ENCODE data around the gene BLID.
A peak's percentile ranks its signal among the peaks of the same experiment; 100 is the strongest.

BLID gene

DNA sequence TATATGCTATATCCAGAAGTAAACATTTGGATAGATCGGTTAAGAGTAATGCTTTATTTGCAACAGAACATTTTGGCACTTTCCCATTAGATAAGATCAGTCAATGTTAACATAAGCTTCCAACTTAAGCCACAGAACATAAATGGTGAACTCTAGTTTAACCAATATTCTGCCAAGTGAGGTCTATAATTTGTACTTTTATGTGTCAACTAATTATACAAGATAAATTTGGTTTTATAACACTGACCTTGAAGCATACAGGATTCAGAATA, 23.5 kb upstream of the BLID start:
- no peak for DNase-seq (ENCODE audit: low spot score)

GRCh38 chr11:122138744-122139594, 23.0 kb upstream of the BLID start:
- no peak for DNase-seq (ENCODE audit: low spot score)

DNA sequence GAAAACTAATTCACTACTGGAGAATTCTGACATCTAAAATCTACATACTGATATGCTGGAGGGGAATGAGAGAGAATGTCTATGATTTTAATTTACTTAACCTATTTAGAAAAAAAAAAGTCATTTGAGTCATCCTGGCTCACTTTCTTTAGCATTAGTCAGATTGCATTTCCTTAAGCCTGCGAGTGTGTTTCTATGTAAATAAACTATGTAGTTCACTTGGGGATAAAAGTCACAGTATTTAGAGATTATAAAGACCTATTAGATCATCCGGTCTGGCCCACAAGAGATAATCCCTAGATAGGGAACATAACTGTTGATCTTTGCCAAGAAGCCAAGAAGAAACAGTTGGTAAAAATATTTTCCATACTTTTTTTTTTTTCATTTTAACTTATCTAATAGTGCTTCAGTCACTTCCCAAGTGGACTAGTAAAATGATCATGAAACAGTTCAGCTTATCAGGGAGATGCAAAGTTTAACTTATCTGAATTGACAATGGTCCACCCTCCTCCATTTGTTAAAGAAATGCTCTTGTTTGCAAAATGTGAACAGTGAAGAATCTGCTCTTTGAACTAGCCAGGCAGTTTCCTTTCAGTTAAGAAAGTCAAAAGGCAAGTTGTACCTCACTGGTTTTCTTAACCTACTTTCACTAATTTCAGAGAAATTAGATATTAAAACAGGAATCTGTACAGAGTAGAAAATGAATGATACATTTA, 21.2 kb upstream of the BLID start:
- DNase-seq (ENCODE audit: low spot score) = peak; percentile 59

GRCh38 chr11:122131126-122131525, 15.1 kb upstream of the BLID start:
- no peak for DNase-seq (ENCODE audit: low spot score)

- DNase-seq (ENCODE audit: low spot score) = no peak
Observed at GRCh38 chr11:122128146-122128545, 12.1 kb upstream of the BLID start.

- DNase-seq (ENCODE audit: low spot score) = no peak
Observed at GRCh38 chr11:122127020-122127419, 11.0 kb upstream of the BLID start.

DNA sequence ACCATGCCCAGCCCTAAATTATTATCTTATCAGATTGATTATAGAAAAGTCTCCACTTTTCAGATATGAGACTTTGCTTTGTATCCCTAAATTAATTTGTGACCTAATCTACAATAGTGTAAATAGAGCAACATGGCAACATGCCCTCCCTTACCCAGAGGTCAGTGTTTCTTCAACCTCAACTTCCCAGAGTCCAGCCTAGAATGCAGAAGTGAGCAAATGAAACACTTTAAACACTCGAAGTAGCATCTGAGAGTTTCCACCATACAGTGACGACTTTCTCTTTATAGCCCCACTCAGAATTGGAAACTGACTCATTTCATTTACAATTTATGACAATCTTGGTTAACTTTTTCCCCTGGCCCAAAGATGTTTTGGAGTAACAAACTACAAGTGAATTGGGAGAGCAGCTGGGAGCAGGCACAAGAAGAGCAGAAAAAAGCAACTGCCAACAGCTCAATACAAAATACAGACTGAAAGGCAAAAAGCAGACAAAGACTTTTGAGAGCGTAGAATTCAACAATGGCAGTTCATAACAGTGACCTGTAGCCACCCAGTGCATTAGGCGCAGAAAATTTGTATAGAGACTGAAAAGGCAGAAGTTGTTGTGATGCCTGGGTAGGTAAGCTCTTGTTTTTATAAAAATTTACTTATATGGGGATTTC, 10.1 kb upstream of the BLID start:
- no peak for DNase-seq (ENCODE audit: low spot score)

DNA sequence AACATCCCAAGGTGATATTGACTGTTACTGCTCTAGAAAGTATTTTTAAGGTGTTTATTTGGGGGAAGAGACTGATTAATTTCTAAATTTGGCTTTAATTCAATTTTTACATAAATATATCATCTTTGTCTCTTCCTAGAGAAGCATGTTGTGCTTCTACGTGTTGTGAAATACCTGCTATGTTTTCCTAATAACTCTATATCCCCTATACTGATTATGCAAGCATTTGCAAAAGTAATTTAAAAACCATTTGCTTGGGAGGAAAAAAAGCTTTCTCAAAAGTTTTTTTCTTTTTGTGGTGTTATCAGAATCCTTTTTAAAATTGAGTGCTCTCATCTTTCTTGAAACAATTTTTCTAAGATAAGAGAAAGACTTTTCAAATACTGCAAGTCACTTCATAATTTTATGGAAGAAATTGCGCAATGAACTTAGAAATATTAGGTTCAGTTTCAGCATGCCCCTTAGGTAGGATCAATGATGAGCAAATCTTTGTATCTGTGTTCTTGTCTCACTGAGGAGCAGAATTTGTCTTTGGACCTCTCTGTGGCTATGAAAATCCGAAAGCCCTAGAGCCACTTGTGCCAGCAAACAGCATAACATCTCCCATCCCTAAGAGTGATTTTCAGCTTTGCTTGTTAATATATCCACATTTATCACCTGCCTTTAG, 7.4 kb upstream of the BLID start:
- DNase-seq (ENCODE audit: low spot score) = no peak

- DNase-seq (ENCODE audit: low spot score) = no peak
Observed at GRCh38 chr11:122122179-122122578, 6.2 kb upstream of the BLID start.

GRCh38 chr11:122120096-122120495, 4.1 kb upstream of the BLID start:
- DNase-seq (ENCODE audit: low spot score) = no peak

GRCh38 chr11:122116591-122116990, 576 bp upstream of the BLID start:
- DNase-seq (ENCODE audit: low spot score) = no peak

DNA sequence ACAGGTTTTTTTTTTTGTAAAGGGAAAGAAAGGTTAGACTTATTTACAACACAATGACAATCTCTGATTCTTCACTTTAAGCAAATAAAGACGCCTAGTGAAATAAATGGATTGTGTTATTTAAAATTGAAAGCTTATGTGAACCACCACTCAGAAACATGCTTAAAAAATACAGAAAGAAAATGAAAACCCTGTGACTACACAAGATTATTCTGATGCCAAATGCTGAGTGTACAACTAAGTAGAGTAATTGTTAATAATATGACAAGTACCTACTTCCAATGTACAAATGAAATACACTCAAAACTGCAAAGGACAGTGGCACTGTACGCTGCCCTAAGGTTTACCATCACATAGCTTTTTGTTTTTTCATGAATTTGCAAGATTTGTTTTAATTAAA, 1.0 kb downstream of the BLID start:
- no peak for DNase-seq (ENCODE audit: low spot score)

GRCh38 chr11:122113836-122114825, 1.9 kb downstream of the BLID start:
- no peak for DNase-seq (ENCODE audit: low spot score)

DNA sequence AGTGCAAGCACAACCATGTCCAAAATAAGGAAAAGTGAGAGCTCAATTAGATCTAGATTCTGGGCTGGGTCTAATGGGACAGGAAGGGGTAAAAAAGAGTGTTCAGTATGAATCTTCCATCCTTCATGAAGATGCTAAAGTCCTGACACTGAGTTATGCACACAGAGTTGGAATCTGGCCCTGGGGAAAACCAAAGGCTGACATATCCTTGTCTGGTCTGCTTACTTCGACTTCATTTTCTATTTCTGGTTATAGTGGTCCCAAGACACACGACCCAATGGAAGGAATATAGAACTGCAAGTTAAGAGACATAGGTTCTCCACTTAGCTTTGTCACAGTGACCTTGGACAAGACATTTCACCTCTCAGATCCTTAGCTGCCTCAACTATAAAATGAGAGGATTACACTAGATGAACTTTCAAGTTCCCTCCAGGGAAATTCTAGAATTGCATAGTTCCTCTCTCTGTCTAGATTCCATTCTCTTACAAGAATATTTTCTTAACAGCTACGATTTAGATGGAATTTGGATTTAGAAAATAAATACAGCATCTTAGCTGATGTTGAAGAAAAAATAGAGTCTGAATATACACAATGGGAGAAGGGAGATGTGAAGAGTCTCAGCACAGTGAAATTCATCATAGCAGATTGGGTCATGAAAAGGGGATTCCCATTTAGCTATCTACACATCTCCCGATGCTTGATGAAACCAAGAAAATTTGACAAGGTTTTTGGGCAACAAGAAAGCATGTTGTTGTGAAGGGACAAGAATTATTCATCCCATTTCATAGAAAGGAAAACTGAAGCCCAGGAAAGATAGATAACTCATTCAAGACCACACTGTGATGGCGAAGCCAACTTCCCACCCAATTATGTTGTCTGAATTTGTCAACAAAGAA, 3.3 kb downstream of the BLID start:
- DNase-seq (ENCODE audit: low spot score) = no peak

DNA sequence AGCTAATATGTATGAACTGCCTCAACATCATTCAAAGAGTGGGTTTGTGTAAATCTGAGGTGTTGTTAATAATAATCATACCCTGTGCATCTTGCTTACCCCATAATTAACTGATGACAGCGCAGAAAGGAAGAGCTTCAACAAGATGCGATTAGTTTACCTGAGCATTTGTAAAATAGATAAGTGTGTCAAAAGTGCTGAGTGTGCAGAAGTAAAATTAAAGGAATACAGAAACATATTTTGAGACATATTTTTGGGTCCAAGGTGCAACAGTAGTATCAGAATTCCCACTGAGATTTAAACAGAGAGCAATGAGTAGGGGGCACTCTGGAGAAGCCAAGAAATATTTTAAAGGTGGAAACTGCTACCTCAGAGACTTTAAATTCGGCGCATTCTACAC, 6.1 kb downstream of the BLID start:
- DNase-seq (ENCODE audit: low spot score) = no peak

GRCh38 chr11:122108828-122109227, 7.2 kb downstream of the BLID start:
- no peak for DNase-seq (ENCODE audit: low spot score)

DNA sequence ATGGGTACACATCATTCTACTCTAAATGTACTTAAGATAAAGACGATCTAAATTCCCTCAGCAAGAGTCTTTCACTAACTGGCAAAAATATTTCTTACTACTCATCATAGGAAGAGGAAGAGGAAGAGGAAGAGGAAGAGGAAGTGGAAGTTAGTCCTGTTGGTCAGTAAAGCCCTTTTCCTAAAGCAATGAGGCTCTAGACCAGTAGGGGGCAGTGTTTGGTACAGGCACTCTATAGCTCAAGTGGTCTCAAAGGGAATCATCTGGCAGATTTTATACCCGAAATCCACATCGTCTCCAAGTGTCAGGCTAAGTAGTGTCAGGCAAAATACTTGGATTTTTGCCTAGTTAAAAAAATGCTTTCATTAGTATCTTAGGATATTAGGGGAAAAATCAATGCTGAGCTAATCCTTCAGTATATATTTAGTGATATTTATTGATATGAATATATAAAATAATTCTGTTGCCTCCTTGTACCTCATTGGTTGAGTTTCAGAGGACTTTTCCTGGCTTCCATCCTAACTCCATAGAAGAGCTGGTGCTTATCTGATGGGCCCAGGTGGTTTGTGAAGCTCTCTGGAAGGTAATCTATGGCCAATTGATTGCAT, 7.7 kb downstream of the BLID start:
- DNase-seq (ENCODE audit: low spot score) = no peak

DNA sequence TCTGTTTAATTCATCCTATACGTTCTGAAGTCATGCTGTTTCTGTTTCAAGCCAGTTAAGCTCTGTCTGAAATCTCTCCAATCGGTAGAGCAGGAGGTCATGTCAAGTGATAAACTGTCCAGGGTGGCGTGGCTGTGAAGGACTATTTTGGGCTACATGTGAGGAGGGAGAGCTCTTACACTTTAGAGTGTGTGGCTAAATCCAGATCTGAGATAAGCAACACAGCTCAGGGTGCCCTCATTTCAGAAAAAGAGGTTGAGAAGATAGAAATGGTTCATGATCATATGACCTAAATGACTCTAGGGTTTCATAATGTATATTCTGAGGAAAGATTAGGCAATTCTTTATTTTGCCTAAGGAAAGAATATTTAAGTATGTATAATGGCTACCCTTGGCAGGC, 8.4 kb downstream of the BLID start:
- DNase-seq (ENCODE audit: low spot score) = no peak

DNA sequence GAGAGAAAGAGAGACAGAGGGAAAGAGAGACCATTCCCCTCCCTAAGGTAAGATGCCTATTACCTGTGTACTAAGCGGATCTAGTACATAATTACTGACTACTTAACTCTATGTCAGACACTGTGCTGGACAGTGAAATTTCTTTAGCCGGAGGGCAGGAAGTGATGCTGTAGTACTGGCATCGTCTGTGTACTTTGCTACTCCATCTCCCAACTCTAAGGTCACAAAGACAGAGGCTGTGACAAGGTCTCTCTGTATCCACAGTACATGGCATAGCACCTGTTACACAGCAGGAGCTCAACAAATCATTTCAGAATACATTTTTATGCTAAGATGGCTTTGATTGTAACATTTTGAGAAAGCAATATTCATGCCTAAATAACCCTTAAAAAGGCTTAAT, 9.0 kb downstream of the BLID start:
- DNase-seq (ENCODE audit: low spot score) = no peak
